ENCODE data around the gene SLC8A1. TPM values are rescaled to one million over a fixed set of nuclear protein-coding genes. Genes with fewer than 3 reads are reported as not detected.

Gene SLC8A1
- polyA plus RNA-seq, 3 donors, result 16.9 to 18.2 (median 18.0) TPM

- Histone ChIP-seq H3K27ac (ENCODE audit: low read depth in 1 of 2, low read length in 2 of 2) (no peak overlapping the region), H2AFZ (ENCODE audit: insufficient read depth, low read depth, low read length, poor library complexity, severe bottlenecking) (no peak overlapping the region), H3K9ac (ENCODE audit: insufficient read depth, low read length, poor library complexity, severe bottlenecking) (no peak overlapping the region), H4K20me1 (ENCODE audit: insufficient read depth, low read length) (peaks cover 97% of the 10 kb centered on the region), H3K79me2 (ENCODE audit: insufficient read depth, low read length) (peaks cover 51% of the 10 kb centered on the region), H3K4me3 (replicated peaks in 1 of 3; ENCODE audit: low read depth in 2 of 3, low read length in 3 of 3) (no peak overlapping the region), H3K4me1 (ENCODE audit: control insufficient read depth in 1 of 2, insufficient read depth in 2 of 2, low read length in 2 of 2) (peaks cover 9 to 17% of the 10 kb centered on the region in 2 donors), H3K27me3 (ENCODE audit: control insufficient read depth in 2 of 2, insufficient read depth in 2 of 2, low read length in 2 of 2) (no peaks in the 10 kb centered on the region), H3K9me3 (replicated peaks in 1 of 2; ENCODE audit: control insufficient read depth in 1 of 2, insufficient read depth in 1 of 2, low read length in 2 of 2) (no peaks in the 10 kb centered on the region), H3K4me2 (replicated peaks; ENCODE audit: extremely low read depth, low read length, poor library complexity, severe bottlenecking) (no peak overlapping the region), H3K36me3 (replicated peaks in 1 of 2; ENCODE audit: control insufficient read depth in 1 of 2, insufficient read depth in 2 of 2, low read length in 2 of 2) (peaks cover 0 to 20% of the 10 kb centered on the region in 2 donors)
- TF ChIP-seq CTCF (IDR thresholded peaks at IDR 0.05), result no peak
- H3K9me3 Mint-ChIP-seq, result no peaks in the 10 kb centered on the region
- peaks cover 16 to 17% of the 10 kb centered on the region in 2 donors for H3K36me3 Mint-ChIP-seq
- no peak overlapping the region for H3K4me3 Mint-ChIP-seq
- H3K27ac Mint-ChIP-seq, result peak overlapping the region in 1 of 7 donors; percentile 16
- intact Hi-C loops (cut with micrococcal nuclease), result no loop called here
- peaks cover 28% of the 10 kb centered on the region for H3K4me1 Mint-ChIP-seq
- H3K27me3 Mint-ChIP-seq (ENCODE audit: low read depth in 3 of 3), result no peaks in the 10 kb centered on the region
- 63% methylated on average over 3 of the region's 5 CpGs for WGBS (ENCODE audit: insufficient coverage)
- DNase-seq, result no peak
Measured at GRCh38 chr2:40348038-40348437, 103.9 kb downstream of the SLC8A1 start.

DNA sequence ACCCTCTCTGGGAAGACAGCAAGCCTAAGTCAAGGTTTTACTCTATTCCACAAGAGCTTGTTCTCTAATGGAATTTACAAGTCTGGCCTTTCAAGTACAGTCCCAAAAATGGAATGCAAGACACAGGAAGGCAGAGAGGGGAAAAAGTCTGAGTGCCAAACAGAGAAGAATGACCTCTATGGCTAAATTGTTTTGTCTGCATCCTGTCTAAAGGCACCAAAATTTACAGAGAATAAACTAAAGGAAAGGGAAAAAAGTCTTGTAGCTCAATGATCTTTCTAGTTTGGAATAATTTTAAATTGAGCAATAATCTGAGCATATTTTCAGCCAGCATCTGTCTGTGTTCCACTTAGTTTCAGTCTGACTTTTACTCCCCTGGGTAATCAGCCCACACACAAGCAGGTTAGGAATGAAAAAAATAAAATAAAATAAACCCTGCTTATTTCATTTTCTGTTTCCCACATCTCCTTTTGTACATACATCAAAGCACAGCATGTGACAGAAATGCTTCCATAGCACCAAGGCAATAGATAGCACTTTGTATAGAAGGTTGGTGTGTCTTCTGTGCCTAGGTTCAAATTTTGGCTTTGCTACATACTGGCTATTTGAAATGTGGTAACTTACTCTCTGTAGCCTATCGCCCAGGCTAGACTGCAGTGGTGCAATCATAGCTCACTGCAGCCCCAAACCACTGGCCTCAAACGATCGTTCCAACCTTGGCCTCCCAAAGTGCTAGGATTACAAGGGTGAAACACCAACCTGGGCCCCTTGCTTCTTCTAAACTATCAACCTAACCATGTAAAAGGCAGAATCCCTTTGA lies 105.1 kb downstream of the SLC8A1 start:
- H3K9me3 Mint-ChIP-seq, result no peaks in the 10 kb centered on the region
- no peak overlapping the region for H3K4me3 ChIP-seq (replicated peaks in 1 of 3; ENCODE audit: low read depth in 2 of 3, low read length in 3 of 3)
- H4K20me1 ChIP-seq (ENCODE audit: insufficient read depth, low read length), result peaks cover 98% of the 10 kb centered on the region
- WGBS (ENCODE audit: insufficient coverage), result no CpG with 5 or more reads among the region's 3 CpGs
- H3K27ac Mint-ChIP-seq, result peak overlapping the region in 1 of 7 donors; percentile 35
- no peak overlapping the region for H2AFZ ChIP-seq (ENCODE audit: insufficient read depth, low read depth, low read length, poor library complexity, severe bottlenecking)
- H3K27me3 ChIP-seq (ENCODE audit: control insufficient read depth in 2 of 2, insufficient read depth in 2 of 2, low read length in 2 of 2), result no peaks in the 10 kb centered on the region
- no peak overlapping the region for H3K4me3 Mint-ChIP-seq
- no peak overlapping the region for H3K4me2 ChIP-seq (replicated peaks; ENCODE audit: extremely low read depth, low read length, poor library complexity, severe bottlenecking)
- no peaks in the 10 kb centered on the region for H3K27me3 Mint-ChIP-seq (ENCODE audit: low read depth in 3 of 3)
- TF ChIP-seq CTCF (IDR thresholded peaks at IDR 0.05), result no peak
- peaks cover 0 to 4% of the 10 kb centered on the region in 2 donors for H3K4me1 ChIP-seq (ENCODE audit: control insufficient read depth in 1 of 2, insufficient read depth in 2 of 2, low read length in 2 of 2)
- H3K9me3 ChIP-seq (replicated peaks in 1 of 2; ENCODE audit: control insufficient read depth in 1 of 2, insufficient read depth in 1 of 2, low read length in 2 of 2), result no peaks in the 10 kb centered on the region
- H3K36me3 Mint-ChIP-seq, result peaks cover 16 to 17% of the 10 kb centered on the region in 2 donors
- intact Hi-C loops (cut with micrococcal nuclease), result no loop called here
- H3K27ac ChIP-seq (ENCODE audit: low read depth in 1 of 2, low read length in 2 of 2), result no peak overlapping the region
- H3K36me3 ChIP-seq (replicated peaks in 1 of 2; ENCODE audit: control insufficient read depth in 1 of 2, insufficient read depth in 2 of 2, low read length in 2 of 2), result peaks cover 0 to 20% of the 10 kb centered on the region in 2 donors
- H3K79me2 ChIP-seq (ENCODE audit: insufficient read depth, low read length), result peaks cover 47% of the 10 kb centered on the region
- H3K4me1 Mint-ChIP-seq, result peaks cover 16% of the 10 kb centered on the region
- H3K9ac ChIP-seq (ENCODE audit: insufficient read depth, low read length, poor library complexity, severe bottlenecking), result no peak overlapping the region
- DNase-seq, result no peak

Measured in CD14-positive monocyte (primary cell).